GM12878 (cell line): Measurements from ENCODE around the gene WTIP. TPM values are rescaled to one million over a fixed set of nuclear protein-coding genes. Genes with fewer than 3 reads are reported as not detected.

Experiments
- ATAC-seq: fragments of 200-7000 bp; cut with Tn5 transposase; 3 replicates; pipeline ENCODE4 v1.9.1; 2020; ENCODE audit warnings: mild to moderate bottlenecking, moderate library complexity
- BruUV-seq: library from RNA; stranded (reverse); fragments of 400-500 nt; replicated peaks from 2 replicates; lab custom pipeline; 2021; lab: Mats Ljungman, UMichigan
- CTCF ChIA-PET: fragments of 300-600 bp; sonication (Branson Sonifier 250); formaldehyde crosslinking; extraction: SDS; loops from one replicate; lab custom pipeline; 2021; ENCODE audit warnings: inconsistent platforms; lab: Yijun Ruan, JAX
- POLR2A ChIA-PET: fragments of 350-600 bp; formaldehyde crosslinking; extraction: SDS; loops from one replicate; lab custom pipeline; 2021; ENCODE audit warnings: inconsistent platforms; lab: Charles Lee
- RAD21 ChIA-PET: fragments of 300-600 bp; sonication (Branson Sonifier 250); formaldehyde crosslinking; loops from one replicate; lab custom pipeline; 2023; ENCODE audit warnings: antibody characterized with exemption; ENCODE audit not compliant: unreplicated experiment; lab: Charles Lee
- SMC1A ChIA-PET: fragments of 300-600 bp; sonication (Branson Sonifier 250); formaldehyde crosslinking; loops from one replicate; lab custom pipeline; 2023; ENCODE audit not compliant: unreplicated experiment, uncharacterized antibody; lab: Charles Lee
- DNase-seq: peaks from one replicate; pipeline ENCODE4 v3.0.0-alpha.2; 2011; ENCODE audit warnings: low read depth, low spot score
- FAIRE-seq: peaks from 3 replicates; lab custom pipeline; 2011; peaks lifted over from hg19 to GRCh38; lab: Jason Lieb, UNC
- H2AFZ ChIP-seq: 2 replicates; pipeline ENCODE4 v1.6.0; 2011; ENCODE audit warnings: low read depth, low read length, control low read depth; ENCODE audit not compliant: control insufficient read depth
- H3K27ac ChIP-seq: 2 replicates; pipeline ENCODE4 v1.5.1; 2011; ENCODE audit warnings: control low read depth; ENCODE audit not compliant: control insufficient read depth, insufficient read depth
- H3K27me3 ChIP-seq, 2 experiments: replicated peaks in 1 of 2; 2 replicates each; pipeline versions ENCODE4 v1.6.0 to v1.6.1; 2011; ENCODE audit warnings: low read length in 1 of 2; ENCODE audit not compliant: control insufficient read depth in 2 of 2, insufficient read depth in 2 of 2
- H3K36me3 ChIP-seq, 2 experiments: 2 replicates each; pipeline ENCODE4 v1.5.1; 2011; ENCODE audit warnings: low read length in 1 of 2; ENCODE audit not compliant: control insufficient read depth in 2 of 2, insufficient read depth in 2 of 2
- H3K4me1 ChIP-seq: 2 replicates; pipeline ENCODE4 v1.6.1; 2011; ENCODE audit warnings: mild to moderate bottlenecking, low read length, moderate library complexity, mixed read lengths; ENCODE audit not compliant: control insufficient read depth, insufficient read depth
- H3K4me2 ChIP-seq: 2 replicates; pipeline ENCODE4 v1.6.0; 2011; ENCODE audit warnings: control low read depth; ENCODE audit not compliant: control insufficient read depth, insufficient read depth
- H3K4me3 ChIP-seq: fragments of 200-600 bp; sonication (generic); 2 replicates; pipeline ENCODE4 v1.5.1; 2016
- H3K79me2 ChIP-seq: 2 replicates; pipeline ENCODE4 v1.6.0; 2011; ENCODE audit warnings: low read length; ENCODE audit not compliant: control insufficient read depth, insufficient read depth
- H3K9ac ChIP-seq: 2 replicates; pipeline ENCODE4 v1.8.0; 2011; ENCODE audit warnings: low read length, control low read depth, mixed read lengths; ENCODE audit not compliant: control insufficient read depth, insufficient read depth
- H3K9me3 ChIP-seq: replicated peaks from 3 replicates; pipeline ENCODE4 v1.5.1; 2011; ENCODE audit warnings: mild to moderate bottlenecking, low read length; ENCODE audit not compliant: control insufficient read depth, insufficient read depth
- H4K20me1 ChIP-seq: 2 replicates; pipeline ENCODE4 v1.6.0; 2011; ENCODE audit not compliant: control insufficient read depth, insufficient read depth
- GATAD2B ChIP-seq: fragments of 450-650 bp; conservative IDR thresholded peaks from 2 replicates; pipeline ENCODE4 v1.6.1; 2017; ENCODE audit warnings: low read depth, mild to moderate bottlenecking, moderate library complexity
- MTA2 ChIP-seq: fragments of 450-650 bp; IDR thresholded peaks from 2 replicates; pipeline ENCODE4 v1.6.1; 2016; ENCODE audit warnings: low read depth, mild to moderate bottlenecking, moderate library complexity
- RCOR1 ChIP-seq: conservative IDR thresholded peaks from 2 replicates; pipeline ENCODE4 v1.6.1; 2012; ENCODE audit warnings: low read depth, low read length, improper control_type of control experiment
- SMARCA5 ChIP-seq: fragments of 450-650 bp; IDR thresholded peaks from 2 replicates; pipeline ENCODE4 v1.6.1; 2017; ENCODE audit warnings: mild to moderate bottlenecking
- TBL1XR1 ChIP-seq: IDR thresholded peaks from 2 replicates; pipeline ENCODE4 v1.6.1; 2012; ENCODE audit warnings: low read depth, low read length, improper control_type of control experiment
- ZNF217 ChIP-seq: fragments of 450-650 bp; IDR thresholded peaks from 2 replicates; pipeline ENCODE4 v1.6.1; 2017; ENCODE audit warnings: antibody characterized with exemption, mild to moderate bottlenecking
- WGBS: methylation state at CpG from one replicate; pipeline ENCODE4 v1.1.6; 2016; ENCODE audit warnings: low lambda C conversion rate; ENCODE audit not compliant: insufficient replicate concordance, insufficient coverage; ENCODE audit errors: missing lambda C conversion rate; 5-methylcytosine and 5-hydroxymethylcytosine counted together
- in situ Hi-C: fragments of 300-500 bp; cut with MboI; formaldehyde crosslinking; loops from 9 replicates; pipeline ENCODE4 v1.14.3; 2018; ENCODE audit warnings: mixed read lengths
- intact Hi-C: fragments of 100-400 bp; cut with micrococcal nuclease; formaldehyde crosslinking; loops from one replicate; pipeline ENCODE4 v1.14.2; 2022; ENCODE audit not compliant: unreplicated experiment
- polyA plus RNA-seq, 11 experiments: library from polyadenylated mRNA; depleted of rRNA in 4 of 11; unstranded in 6 of 11; stranded (reverse) in 5 of 11; fragments of >200 nt; fragmentation: Nextera tagmentation in 4 of 11; fragmentation: Illumina TruSeq in 1 of 11; extraction: Ambion mirVana in 4 of 11; extraction: Trizol in 1 of 11; gene quantifications; 1 replicate in 1 of 11; 2 replicates in 10 of 11; pipeline versions ENCODE4 v1.2.1 to v1.2.3, GENCODE V29; 2011 to 2016; ENCODE audit warnings: inconsistent platforms in 2 of 11, missing spikeins in 2 of 11, low read depth in 1 of 11
- total RNA-seq, 4 experiments: library from RNA; depleted of rRNA in 3 of 4; stranded (reverse); fragments of >200 nt in 3 of 4; fragmentation: Illumina TruSeq in 1 of 4; extraction: Trizol in 1 of 4; gene quantifications; 2 replicates each; pipeline versions ENCODE4 v1.2.1 to v1.2.3, GENCODE V29; 2013 to 2021
- TF ChIP-seq, protein P1 (sequence below): fragments of 450-650 bp; IDR thresholded peaks from 2 replicates; pipeline ENCODE4 v1.6.1; 2017; ENCODE audit warnings: borderline replicate concordance
- TF ChIP-seq, protein P2 (sequence below): IDR thresholded peaks from 2 replicates; pipeline ENCODE4 v1.6.1; 2012; ENCODE audit warnings: low read depth, low read length, improper control_type of control experiment

WTIP gene
- total and polyA plus RNA-seq, 10 of the 15 experiments (the other 5 are each of a cell fraction or from before 2014, with no cell fraction given), result 0.06 to 0.77 (median 0.17) TPM; not detected in 2

DNA sequence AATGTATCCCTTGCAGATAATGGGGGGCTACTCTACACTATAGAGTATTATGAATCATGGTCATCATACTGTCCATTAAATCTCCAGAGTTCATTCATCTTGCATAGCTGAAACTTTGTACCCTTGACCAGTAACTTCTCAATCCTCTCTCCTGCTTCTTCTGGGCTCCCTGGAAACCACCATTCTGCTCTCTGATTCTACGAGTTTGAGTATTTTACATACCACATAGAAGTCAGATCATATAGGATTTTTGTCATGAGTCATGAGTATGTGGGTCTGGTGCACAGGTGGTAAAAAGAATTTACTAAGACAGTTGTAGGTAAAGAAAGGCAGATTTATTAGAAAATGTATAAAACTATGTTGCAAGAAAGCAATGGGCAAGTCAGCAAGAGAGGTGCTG, 41.9 kb downstream of the WTIP start:
- intact Hi-C loops (no loop called here), in situ Hi-C loops (no loop called here)
- no peak for FAIRE-seq
- Histone ChIP-seq H4K20me1 (no peaks in the 10 kb centered on the region), H3K27me3 (no peaks in the 10 kb centered on the region), H3K4me1 (no peaks in the 10 kb centered on the region), H3K9ac (no peak overlapping the region), H3K9me3 (no peaks in the 10 kb centered on the region), H3K4me2 (no peak overlapping the region)
- no peak for DNase-seq
- WGBS, result 0% methylated on average over 1 of the region's 1 CpG
- CTCF ChIA-PET, result no interaction called here
- TF ChIP-seq, protein P1, sequence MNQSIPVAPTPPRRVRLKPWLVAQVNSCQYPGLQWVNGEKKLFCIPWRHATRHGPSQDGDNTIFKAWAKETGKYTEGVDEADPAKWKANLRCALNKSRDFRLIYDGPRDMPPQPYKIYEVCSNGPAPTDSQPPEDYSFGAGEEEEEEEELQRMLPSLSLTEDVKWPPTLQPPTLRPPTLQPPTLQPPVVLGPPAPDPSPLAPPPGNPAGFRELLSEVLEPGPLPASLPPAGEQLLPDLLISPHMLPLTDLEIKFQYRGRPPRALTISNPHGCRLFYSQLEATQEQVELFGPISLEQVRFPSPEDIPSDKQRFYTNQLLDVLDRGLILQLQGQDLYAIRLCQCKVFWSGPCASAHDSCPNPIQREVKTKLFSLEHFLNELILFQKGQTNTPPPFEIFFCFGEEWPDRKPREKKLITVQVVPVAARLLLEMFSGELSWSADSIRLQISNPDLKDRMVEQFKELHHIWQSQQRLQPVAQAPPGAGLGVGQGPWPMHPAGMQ, result no peak
- TF ChIP-seq RCOR1, result no peak
- no peak for TF ChIP-seq SMARCA5
- no peak for TF ChIP-seq MTA2
- TF ChIP-seq TBL1XR1, result no peak
- TF ChIP-seq, all 136 proteins: peak for 0
- Histone ChIP-seq H3K79me2 (no peaks in the 10 kb centered on the region), H3K4me3 (no peak overlapping the region), H2AFZ (no peak overlapping the region), H3K36me3 (no peaks in the 10 kb centered on the region), H3K27ac (no peak overlapping the region)
- POLR2A ChIA-PET, result no interaction called here
- SMC1A ChIA-PET, result no interaction called here
- BruUV-seq, result no TSS peak
- RAD21 ChIA-PET, result no interaction called here
- ATAC-seq, result no peak

GRCh38 chr19:34525001-34525400, 43.4 kb downstream of the WTIP start:
- WGBS, result 3% methylated on average over 1 of the region's 1 CpG
- no peak for ATAC-seq
- Histone ChIP-seq H4K20me1 (no peaks in the 10 kb centered on the region), H3K9ac (no peak overlapping the region), H3K27ac (no peak overlapping the region), H3K27me3 (no peaks in the 10 kb centered on the region), H3K9me3 (no peaks in the 10 kb centered on the region), H3K4me2 (no peak overlapping the region), H3K4me3 (no peak overlapping the region), H3K4me1 (no peaks in the 10 kb centered on the region), H2AFZ (no peak overlapping the region), H3K79me2 (no peaks in the 10 kb centered on the region), H3K36me3 (no peaks in the 10 kb centered on the region)
- ChIA-PET CTCF (no interaction called here), RAD21 (no interaction called here), POLR2A (no interaction called here), SMC1A (no interaction called here)
- intact Hi-C loops, result no loop called here
- no peak for FAIRE-seq
- in situ Hi-C loops, result no loop called here
- no peak for DNase-seq
- TF ChIP-seq, protein P2, sequence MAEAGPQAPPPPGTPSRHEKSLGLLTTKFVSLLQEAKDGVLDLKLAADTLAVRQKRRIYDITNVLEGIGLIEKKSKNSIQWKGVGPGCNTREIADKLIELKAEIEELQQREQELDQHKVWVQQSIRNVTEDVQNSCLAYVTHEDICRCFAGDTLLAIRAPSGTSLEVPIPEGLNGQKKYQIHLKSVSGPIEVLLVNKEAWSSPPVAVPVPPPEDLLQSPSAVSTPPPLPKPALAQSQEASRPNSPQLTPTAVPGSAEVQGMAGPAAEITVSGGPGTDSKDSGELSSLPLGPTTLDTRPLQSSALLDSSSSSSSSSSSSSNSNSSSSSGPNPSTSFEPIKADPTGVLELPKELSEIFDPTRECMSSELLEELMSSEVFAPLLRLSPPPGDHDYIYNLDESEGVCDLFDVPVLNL, result no peak
- TF ChIP-seq ZNF217, result no peak
- TF ChIP-seq GATAD2B, result no peak
- no TSS peak for BruUV-seq
